HG03439 (cell line): Measurements from ENCODE around the gene FITM1.
A peak's percentile ranks its signal among the peaks of the same experiment; 100 is the strongest.

Experiments used
- ATAC-seq: cut with Tn5 transposase; IDR thresholded peaks from one replicate; pipeline ENCODE4 v1.9.1; 2021; ENCODE audit warnings: mild to moderate bottlenecking, moderate library complexity; ENCODE audit not compliant: unreplicated experiment

The FITM1 gene

GRCh38 chr14:24117179-24117578, 13.3 kb upstream of the FITM1 start:
- ATAC-seq: no peak

DNA sequence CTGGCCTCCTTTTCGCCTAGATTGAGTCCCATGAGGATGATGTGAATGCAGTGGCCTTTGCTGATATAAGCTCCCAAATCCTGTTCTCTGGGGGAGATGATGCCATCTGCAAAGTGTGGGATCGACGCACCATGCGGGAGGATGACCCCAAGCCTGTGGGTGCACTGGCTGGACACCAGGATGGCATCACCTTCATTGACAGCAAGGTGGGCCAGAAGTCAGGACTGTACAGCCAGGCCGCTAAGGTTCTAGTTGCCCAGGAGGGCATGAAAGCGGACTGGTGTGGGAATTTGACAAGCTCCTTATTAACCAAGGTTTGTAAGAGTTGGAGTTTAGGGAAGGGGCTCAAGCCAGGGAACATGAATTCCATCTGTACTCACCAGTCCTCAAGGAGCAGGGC, 10.8 kb upstream of the FITM1 start:
- ATAC-seq: no peak

- ATAC-seq: no peak
These were observed 9.2 kb upstream of the FITM1 start for GRCh38 chr14:24121210-24121609.

DNA sequence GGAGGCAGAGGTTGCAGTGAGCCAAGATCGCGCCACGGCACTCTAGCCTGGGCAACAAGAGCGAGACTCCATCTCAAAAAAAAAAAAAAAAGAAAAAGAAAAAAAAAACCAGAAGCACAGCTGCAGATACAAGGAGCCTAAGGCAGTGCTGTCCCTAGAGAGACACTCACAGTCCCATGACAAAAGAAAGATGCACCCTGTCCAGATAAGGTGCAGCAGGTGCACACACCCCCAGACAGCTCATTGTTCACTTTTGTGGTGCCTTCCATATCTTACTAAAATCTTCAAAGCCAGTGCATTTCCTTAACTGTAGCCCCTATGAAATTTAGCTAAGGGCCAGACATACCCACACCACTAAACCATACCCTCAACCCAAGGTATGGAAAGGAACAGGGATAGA, 8.0 kb upstream of the FITM1 start:
- ATAC-seq: no peak

DNA sequence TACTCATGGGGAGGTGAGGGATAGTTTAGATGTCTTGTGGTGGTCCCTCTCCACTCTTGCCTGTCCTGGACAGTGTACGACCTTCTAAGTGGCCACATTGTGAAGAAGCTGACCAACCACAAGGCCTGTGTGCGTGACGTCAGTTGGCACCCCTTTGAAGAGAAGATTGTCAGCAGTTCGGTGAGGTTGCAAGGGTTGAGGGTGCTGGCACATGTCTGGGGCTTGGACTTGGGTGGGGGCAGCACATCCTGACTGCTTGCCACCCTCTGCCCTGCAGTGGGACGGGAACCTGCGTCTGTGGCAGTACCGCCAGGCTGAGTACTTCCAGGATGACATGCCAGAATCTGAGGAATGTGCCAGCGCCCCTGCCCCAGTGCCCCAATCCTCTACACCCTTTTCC, 7.6 kb upstream of the FITM1 start:
- no peak for ATAC-seq

DNA sequence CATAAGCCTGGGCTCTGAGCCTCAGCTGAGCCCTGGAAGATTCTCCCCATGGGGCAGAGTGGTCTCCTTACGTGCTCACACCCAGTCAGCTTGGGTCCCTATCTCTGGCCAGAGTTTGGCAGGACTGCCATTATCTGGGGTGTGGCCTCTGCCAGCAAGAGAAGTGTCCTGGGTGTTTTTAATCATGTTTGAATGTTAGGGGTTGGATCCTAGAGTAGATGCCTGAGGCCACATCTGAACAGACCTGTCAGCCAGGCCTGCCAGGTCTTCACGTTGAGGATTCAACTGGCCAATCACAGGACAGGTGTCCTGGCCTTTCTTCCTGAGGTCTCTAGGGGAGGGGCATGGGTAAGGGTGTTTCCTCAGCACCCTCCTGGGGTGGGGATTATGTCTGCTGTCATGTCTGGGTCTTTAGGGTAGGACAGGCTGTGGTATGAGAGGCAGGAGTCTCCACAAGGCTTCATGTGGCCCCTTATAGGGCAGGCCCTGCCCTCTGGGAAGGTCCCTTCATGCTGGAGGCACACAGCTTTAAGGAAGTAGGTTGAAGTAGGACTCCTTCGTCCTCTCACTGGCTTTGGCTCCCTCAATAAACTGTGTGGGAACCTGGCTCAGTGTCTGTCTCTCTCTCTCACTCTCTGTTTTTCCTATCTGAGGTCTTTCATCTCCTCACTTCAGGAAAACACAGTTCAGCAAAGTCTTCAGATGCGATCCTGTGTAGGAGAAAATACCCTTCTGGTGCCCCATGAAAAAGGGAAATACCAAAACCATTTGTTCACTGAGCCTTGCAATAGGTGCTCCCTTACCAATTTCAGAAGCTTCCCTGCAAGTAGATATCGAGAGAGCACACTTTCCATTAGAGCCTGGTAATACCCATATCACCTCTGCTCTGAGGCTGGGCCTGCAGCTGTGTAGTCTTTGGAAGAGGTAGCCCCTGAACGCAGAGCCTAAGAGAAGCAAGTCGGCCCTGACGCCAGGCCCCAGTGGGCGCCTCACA, 6.7 kb upstream of the FITM1 start:
- no peak for ATAC-seq

DNA sequence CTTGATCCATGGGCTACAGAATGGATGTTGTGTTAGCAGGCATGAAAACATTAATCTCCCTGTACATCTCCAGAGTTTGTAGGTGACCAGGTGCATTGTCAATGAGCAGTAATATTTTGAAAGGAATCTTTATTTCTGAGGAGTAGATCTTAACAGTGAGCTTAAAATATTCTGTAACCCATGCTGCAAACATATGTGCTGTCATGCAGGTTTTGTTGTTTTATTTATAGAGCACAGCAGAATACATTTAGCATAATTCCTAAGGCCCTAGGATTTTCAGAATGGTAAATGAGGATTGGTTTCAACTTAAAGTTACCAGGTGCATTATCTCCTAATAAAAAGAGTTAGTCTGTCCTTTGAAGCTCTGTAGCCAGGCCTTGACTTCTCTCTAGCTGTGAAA, 3.5 kb upstream of the FITM1 start:
- no peak for ATAC-seq

DNA sequence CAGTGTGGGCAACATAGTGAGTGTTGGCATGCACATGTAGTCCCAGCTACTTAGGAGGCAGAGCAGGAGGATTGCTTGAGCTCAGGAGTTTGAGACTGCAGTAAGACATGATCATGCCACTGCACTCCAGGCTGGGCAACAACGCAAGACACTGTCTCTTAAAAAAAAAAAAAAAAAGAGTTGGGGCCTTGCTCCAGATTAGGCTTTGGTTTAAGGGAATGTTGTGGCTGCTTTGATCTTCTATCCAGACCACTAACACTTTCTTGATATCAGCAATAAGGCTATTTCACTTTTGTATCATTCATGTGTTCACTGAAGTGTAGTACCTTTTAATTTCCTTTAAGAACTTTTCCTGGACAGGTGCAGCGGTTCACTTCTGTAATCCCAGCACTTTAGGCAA, 2.8 kb upstream of the FITM1 start:
- no peak for ATAC-seq

DNA sequence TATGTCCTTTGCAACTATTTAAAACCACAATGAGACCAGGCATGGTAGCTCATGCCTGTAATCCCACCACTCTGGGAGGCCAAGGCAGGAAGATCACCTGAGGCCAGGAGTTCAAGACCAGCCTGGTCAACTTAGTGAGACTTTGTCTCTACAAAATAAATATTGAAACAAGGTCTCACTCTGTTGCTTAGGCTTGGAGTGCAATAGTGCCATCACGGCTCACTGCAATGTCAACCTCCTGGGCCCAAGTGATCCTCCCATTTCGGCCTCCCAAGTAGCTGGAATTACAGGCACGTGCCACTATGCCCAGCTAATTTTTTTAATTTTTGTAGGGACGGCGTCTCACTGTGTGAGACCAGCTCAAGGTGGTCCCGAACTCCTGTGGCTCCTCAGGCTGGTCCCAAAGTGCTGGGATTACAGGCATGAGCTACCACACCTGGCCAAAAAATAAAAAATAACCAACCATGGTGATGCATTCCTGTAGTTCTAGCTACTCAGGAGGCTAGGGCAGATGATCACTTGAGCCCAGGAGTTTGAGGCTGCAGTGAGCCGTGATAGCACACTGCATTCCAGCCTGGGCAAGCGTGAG, 955 bp upstream of the FITM1 start:
- no peak for ATAC-seq

GRCh38 chr14:24130717-24131548, 474 bp downstream of the FITM1 start:
- ATAC-seq: no peak

DNA sequence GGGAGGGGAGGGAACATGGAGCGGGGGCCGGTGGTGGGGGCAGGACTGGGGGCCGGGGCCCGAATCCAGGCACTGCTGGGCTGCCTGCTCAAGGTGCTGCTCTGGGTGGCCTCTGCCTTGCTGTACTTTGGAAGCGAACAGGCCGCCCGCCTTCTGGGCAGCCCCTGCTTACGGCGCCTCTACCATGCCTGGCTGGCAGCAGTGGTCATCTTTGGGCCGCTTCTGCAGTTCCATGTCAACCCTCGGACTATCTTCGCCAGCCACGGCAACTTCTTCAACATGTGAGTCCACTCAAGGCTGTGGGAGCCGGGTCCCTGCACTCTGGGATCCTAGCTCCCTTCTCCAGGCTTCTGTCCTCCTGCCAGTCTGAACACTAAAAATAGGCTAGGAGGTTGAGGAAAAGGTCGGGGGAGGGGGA, 1.1 kb downstream of the FITM1 start:
- no peak for ATAC-seq

DNA sequence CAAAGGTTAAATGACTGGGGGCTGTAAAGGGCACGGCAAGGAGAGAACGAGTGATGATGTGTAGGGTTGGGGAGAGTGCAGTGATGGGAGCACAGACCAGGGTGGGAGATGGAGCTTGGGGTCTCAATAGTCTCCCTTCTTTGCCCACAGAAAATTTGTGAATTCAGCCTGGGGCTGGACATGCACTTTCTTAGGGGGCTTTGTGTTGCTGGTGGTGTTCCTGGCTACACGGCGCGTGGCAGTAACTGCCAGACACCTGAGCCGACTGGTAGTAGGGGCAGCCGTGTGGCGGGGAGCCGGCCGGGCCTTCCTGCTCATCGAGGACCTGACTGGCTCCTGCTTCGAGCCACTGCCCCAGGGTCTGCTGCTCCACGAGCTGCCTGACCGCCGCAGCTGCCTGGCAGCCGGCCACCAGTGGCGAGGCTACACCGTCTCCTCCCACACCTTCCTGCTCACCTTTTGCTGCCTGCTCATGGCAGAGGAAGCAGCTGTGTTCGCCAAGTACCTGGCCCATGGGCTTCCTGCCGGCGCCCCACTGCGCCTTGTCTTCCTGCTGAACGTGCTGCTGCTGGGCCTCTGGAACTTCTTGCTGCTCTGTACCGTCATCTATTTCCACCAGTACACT, 1.7 kb downstream of the FITM1 start:
- no peak for ATAC-seq

GRCh38 chr14:24132976-24133375, 2.5 kb downstream of the FITM1 start:
- no peak for ATAC-seq

- ATAC-seq: no peak
These were observed 3.3 kb downstream of the FITM1 start for GRCh38 chr14:24133735-24134134.

- peak; percentile 1 for ATAC-seq
These were observed 5.0 kb downstream of the FITM1 start for GRCh38 chr14:24135584-24135833.

- ATAC-seq: peak; percentile 79
These were observed 5.6 kb downstream of the FITM1 start, which contains the start of gene PSME1 for GRCh38 chr14:24135834-24136683. PSME1 (plus strand) TSS chr14:24136194; CDS start chr14:24136263, 69 bp downstream.

DNA sequence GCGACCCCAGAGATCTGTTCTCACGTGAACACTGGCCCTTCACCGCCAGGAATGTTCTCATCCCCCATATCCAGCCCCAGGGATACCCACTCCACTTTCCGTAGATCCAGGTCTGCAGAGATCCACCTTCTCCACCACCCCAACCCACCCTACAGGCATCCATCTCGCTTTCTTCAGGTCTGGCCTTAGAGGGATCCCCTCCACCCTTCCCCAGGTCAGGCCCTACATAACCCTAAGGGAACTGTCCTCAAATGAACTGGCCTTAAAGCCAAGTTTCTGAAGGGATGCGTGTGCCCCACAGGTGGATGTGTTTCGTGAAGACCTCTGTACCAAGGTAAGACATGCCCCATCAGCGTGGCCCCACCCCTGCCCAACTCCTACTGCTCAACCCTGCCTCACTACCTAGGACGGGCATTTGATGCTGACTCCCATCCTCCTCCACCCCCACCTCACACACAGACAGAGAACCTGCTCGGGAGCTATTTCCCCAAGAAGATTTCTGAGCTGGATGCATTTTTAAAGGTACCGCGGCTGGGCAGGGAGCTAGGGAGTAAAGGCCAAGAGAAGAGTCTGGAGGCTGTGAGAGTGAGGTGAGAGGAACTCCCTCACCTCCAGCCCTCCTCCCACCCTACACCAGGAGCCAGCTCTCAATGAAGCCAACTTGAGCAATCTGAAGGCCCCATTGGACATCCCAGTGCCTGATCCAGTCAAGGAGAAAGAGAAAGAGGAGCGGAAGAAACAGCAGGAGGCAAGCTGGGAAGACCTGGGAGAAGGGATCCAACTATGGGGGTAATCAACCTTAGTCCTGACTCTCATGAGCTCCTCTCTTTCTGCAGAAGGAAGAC, 6.4 kb downstream of the FITM1 start:
- ATAC-seq: no peak

DNA sequence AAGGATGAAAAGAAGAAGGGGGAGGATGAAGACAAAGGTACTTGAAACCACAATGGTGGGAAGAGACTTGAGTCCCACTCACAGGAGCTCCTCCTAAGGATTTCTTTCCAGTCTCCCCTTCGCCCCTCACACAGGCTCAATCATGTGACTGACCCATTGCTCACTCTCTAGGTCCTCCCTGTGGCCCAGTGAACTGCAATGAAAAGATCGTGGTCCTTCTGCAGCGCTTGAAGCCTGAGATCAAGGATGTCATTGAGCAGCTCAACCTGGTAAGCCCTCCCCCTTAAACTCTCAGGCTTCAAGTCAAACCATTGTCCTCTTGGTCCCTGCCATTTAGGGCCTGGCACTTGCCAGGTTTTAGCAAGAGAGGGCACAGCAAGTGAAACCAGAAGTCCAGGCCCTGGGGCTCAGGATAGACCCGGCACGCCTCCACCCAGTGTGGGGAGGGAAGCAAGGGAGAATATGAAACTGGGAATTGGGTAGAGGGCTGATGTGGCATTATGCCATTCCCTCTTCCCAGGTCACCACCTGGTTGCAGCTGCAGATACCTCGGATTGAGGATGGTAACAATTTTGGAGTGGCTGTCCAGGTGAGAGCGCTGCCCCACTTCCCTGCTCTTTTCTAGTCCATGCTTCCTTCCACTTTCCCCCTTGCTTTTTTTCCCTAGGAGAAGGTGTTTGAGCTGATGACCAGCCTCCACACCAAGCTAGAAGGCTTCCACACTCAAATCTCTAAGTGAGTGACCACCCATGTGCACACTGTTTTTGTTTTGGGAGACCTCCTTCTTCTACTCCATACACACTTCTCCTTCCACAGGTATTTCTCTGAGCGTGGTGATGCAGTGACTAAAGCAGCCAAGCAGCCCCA, 7.3 kb downstream of the FITM1 start:
- ATAC-seq: no peak
